ENCODE data around the gene PPID. TPM values are rescaled to one million over a fixed set of nuclear protein-coding genes. Genes with fewer than 3 reads are reported as not detected.
A peak's percentile ranks its signal among the peaks of the same experiment; 100 is the strongest.

The PPID gene
- total and polyA plus RNA-seq, 2 of the 13 experiments (the other 11 are each of a cell fraction or from before 2014, with no cell fraction given): 15.4 to 63.4 TPM

- TF ChIP-seq ATF3 (CRISPR knock-in tag; IDR thresholded peaks at IDR 0.05): 0 out of 2 replicates have a peak, but pooled peaks have one; percentile 40
- TF ChIP-seq DRAP1 (CRISPR knock-in tag; IDR thresholded peaks at IDR 0.05): peak; percentile 66
- no peak for TF ChIP-seq JUNB (CRISPR knock-in tag; IDR thresholded peaks at IDR 0.05; ENCODE audit: borderline replicate concordance)
- TF ChIP-seq ZNF552 (CRISPR knock-in tag; IDR thresholded peaks at IDR 0.05; ENCODE audit: borderline replicate concordance): no peak
- TF ChIP-seq THAP8 (CRISPR knock-in tag; IDR thresholded peaks at IDR 0.05; ENCODE audit: borderline replicate concordance): no peak
- TF ChIP-seq ZKSCAN8 (CRISPR knock-in tag; IDR thresholded peaks at IDR 0.05; ENCODE audit: borderline replicate concordance): no peak
- no peak for TF ChIP-seq ATF4 (CRISPR knock-in tag; IDR thresholded peaks at IDR 0.05)
- TF ChIP-seq ZGPAT (CRISPR knock-in tag; IDR thresholded peaks at IDR 0.05): peak; percentile 36; the same call in 1 of the 2 replicates
- no peak for TF ChIP-seq MNT (IDR thresholded peaks at IDR 0.05)
- no peak for TF ChIP-seq ZNF143 (CRISPR knock-in tag; IDR thresholded peaks at IDR 0.05)
- TF ChIP-seq ZNF800 (CRISPR knock-in tag; IDR thresholded peaks at IDR 0.05): peak; percentile 60; the same call in 1 of the 2 replicates
- TF ChIP-seq E2F5 (CRISPR knock-in tag; conservative IDR thresholded peaks at IDR 0.05): 0 out of 2 replicates have a peak, but pooled peaks have one; percentile 49
- no peak; the same call in 1 of the 2 replicates for TF ChIP-seq FOXO1 (CRISPR knock-in tag; IDR thresholded peaks at IDR 0.05)
- peak; percentile 6 for TF ChIP-seq MED8 (CRISPR knock-in tag; IDR thresholded peaks at IDR 0.05; ENCODE audit: insufficient replicate concordance)
- 0 out of 2 replicates have a peak, but pooled peaks have one; percentile 18 for TF ChIP-seq TFE3 (CRISPR knock-in tag; IDR thresholded peaks at IDR 0.05)
- TF ChIP-seq ZNF432 (CRISPR knock-in tag; IDR thresholded peaks at IDR 0.05; ENCODE audit: borderline replicate concordance): no peak
- TF ChIP-seq PCBP1 (IDR thresholded peaks at IDR 0.05; ENCODE audit: borderline replicate concordance, low read depth, low read length): no peak
- TF ChIP-seq STAT5B (CRISPR knock-in tag; IDR thresholded peaks at IDR 0.05): no peak
Observed at GRCh38 chr4:158768555-158769174, 45.5 kb upstream of the PPID start, which contains the start of gene FNIP2 (continued).

All from HepG2 (cell line).